GM21447 (cell line): Measurements from ENCODE around the gene DNAH14.
"Not testable (repeated sequence)": the region's sequence is repeated elsewhere in the genome, so short reads cannot be mapped to it uniquely, and the experiment has no call there.

Experiments used
- ATAC-seq: cut with Tn5 transposase; IDR thresholded peaks from one replicate; pipeline ENCODE4 v1.9.1; 2021; ENCODE audit not compliant: unreplicated experiment

The DNAH14 gene

DNA sequence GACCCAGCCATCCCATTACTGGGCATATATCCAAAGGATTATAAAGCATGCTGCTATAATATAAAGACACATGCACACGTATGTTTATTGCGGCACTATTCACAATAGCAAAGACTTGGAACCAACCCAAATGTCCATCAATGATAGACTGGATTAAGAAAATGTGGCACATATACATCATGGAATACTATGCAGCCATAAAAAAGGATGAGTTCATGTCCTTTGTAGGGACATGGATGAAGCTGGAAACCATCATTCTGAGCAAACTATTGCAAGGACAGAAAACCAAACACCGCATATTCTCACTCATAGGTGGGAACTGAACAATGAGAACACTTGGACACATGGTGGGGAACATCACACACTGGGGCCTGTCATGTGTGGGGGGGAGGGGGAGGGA lies 457.4 kb downstream of the DNAH14 start:
- ATAC-seq, result not testable (repeated sequence)

DNA sequence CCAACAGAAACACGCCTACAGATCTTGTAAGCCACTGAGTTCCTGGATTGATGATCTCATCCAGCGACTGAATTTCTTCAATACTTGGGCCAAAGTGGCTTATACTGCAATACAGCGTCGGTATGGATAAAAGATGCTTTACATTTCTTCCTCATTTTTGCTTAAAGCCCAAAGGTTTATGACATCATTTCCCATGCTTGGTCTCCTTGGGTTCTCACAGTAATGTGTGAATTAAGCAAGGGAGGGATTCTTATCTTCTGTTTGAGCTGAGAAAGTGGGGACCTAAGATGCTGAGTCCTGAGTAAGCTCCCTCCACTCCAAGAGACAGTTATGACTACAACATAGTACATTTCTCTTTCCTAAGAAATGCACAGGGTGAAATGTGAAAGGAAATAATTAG lies 458.9 kb downstream of the DNAH14 start:
- ATAC-seq, result no peak

GRCh38 chr1:225389843-225390242 lies 460.4 kb downstream of the DNAH14 start:
- ATAC-seq, result no peak

DNA sequence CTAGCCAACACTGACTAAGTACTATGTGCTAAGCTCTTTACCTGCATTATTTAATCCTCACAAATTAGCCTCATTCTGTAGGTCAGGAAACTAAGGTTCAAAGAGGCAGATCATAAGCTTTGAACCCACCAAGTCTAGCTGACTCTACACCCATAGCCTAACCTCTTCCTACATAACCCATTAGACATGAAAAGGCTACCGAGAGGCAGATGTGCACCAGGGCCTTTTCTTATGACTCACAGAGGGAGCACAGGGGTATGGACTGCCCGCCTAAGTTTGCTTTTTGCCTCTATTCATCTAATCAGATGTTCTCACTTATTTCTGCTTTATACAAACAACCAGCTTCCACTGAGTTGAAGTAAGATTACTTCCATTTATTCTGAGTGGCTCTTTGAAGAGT lies 466.9 kb downstream of the DNAH14 start:
- no peak for ATAC-seq

DNA sequence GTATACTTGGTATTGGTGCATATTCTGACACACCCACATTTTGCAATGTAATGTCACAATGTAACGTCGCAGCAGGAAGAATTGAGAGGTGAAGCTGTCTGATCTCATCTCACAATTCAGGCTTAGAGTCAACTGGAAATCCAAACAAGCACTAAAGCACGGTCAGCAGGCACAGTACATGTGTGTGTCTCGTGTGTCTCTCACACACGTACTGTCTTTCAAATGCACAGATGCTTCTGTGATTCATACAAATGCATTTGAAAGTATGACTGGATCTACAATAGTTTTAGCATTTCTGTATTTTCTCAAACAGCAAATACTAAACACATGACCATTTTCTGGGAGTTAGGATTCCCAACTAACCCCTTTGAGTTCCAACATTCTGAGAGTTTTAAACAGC lies 471.5 kb downstream of the DNAH14 start:
- no peak for ATAC-seq

GRCh38 chr1:225406976-225407725 lies 477.7 kb downstream of the DNAH14 start:
- no peak for ATAC-seq

DNA sequence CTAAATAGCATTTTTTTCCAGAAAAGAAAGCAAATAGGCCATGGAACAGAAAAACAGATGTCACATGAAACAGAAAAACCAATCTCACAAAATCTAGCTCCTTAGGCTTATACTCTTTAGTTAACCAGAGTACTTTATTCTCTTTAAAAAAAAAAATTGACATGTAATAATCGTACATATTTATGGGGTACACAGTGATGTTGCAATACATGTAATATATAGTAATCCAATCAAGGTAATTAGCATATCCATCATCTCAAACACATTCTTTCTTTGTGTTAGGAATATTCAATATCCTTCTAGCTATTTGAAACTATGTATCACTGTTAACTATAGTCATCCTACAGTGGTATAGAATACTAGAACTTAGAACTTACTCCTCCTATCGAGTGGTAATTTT lies 478.3 kb downstream of the DNAH14 start:
- no peak for ATAC-seq

DNA sequence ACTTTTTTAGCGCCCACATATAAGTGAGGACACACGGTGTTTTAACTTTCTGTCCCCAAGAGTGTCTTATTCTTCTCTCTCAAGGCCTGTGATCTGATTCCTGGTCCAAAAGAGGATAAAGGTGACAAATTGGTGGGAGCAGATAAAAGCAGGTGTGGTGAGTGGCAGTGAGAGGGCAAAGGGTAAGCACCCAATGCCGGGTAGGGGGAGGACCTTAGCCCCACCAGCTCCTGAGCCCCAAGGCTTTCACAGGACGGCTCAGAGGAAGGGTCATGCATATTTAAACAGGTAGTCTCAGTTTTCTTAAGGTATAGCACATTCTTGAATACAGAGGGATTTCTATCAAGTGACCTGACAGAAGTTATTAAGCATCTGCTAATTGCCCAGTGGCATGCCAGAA lies 478.8 kb downstream of the DNAH14 start:
- no peak for ATAC-seq

DNA sequence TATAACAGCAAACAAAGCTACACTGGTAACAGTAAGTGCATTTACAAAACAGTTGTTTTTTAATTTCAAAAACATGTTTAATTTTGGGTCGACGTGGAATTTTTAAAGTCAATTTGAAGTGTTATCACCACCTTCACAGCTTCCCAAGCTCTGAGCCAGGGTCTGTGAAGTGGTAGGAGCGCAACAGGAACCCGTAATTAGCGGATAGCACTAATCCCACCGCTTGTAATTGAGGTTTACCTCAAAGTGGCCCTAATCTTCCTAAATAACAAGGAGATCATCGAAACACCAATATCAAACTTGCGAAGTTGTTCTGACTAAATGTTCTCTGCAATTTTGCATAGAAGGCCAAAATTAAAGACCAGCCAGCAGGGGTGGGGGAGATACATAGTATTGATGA lies 479.6 kb downstream of the DNAH14 start:
- no peak for ATAC-seq

DNA sequence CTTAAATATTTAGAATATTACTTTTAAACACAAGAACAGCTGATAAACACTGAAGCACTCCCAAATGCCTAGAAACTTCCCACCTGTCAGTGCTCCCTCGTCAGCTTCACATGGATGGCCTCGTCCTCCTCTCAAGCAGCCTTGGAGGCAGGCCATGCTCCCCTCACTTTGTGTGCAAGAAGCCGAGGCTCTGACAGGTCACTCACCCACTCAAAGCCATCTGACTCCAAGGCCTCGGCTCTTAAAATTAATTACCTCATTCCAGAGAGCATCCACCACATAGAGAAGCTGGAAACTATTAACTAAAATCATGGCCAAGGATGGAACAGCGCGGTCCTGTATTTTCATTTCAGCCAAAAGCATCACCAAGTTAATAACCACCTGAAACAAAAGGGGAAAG lies 480.6 kb downstream of the DNAH14 start:
- ATAC-seq, result no peak

GRCh38 chr1:225412321-225412720 lies 482.8 kb downstream of the DNAH14 start:
- no peak for ATAC-seq

- no peak for ATAC-seq
These were observed 483.4 kb downstream of the DNAH14 start for GRCh38 chr1:225412803-225413351.

GRCh38 chr1:225413708-225414375 lies 484.4 kb downstream of the DNAH14 start:
- ATAC-seq, result no peak

- no peak for ATAC-seq
These were observed 485.8 kb downstream of the DNAH14 start for GRCh38 chr1:225415307-225415706.

GRCh38 chr1:225415967-225416745 lies 486.7 kb downstream of the DNAH14 start:
- no peak for ATAC-seq

DNA sequence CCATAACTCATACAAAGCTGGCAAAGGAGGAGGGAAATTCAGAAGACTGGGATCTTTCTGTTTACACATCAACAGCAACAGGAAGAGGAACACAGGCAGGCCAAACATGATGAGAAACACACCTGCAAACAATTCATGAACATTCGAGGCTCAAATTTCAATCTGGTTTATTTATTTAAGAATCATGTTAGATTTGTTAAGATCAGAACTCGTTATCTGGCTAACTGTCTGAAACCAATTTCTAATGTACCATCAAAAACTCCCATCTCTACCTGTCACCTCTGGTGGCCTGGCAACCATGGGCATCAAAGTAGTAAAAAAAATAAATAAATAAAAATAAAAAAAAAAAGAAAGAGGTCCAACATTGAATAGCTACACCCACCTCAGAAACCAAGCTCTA lies 488.6 kb downstream of the DNAH14 start:
- no peak for ATAC-seq

DNA sequence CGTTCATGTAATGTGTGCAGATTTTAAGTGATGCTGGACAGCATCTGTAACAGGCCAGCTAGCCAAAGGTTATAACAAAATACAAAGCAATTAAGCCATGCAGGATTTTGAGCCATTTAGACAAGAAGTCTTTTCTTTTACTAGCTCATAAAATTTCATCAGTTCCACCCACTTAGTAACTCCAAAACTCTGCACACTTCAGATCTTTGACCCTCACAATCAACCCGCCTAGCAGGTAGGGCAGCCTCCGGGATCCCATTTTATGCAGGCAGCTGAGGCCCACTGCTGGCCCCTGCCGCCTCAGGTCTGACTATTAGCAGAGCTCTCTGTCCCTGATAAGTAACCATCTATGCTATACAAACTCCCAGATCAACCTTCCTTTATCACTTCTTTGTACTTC lies 489.1 kb downstream of the DNAH14 start:
- no peak for ATAC-seq

GRCh38 chr1:225422031-225422605 lies 492.6 kb downstream of the DNAH14 start:
- ATAC-seq, result no peak

DNA sequence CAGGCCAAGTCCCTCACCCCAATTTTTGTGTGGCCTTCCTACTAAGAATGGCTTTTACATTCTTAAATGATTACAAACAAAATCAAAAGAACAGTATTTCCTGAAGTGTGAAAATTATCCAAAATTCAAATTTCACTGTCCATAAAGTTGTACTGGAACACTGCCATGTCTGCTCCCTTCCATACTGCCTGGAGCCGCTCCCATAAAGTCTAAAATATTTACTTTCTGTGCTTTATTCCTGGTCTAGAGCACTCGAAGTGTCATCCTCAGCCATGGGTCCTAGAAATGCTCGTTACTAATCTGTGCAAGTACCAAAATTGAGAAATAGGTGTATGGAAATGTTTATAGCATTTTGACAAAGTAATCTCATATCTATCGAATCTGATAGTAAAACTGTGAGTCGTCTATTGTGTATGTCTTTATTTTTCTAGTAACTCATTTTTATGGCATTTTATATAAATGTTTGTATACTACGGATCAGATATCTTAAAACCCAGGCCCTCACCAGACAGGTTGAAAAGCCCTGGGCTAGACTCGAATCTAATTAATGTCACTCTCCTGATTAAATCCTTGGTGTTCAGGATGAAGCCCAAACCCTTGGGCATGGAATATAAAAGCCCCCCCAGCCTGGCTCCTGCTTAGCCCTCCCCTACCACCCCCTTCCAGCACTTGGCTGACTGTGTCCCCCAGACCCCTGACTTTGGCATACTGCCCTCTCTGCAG lies 493.5 kb downstream of the DNAH14 start:
- no peak for ATAC-seq

GRCh38 chr1:225423518-225423855 lies 494.0 kb downstream of the DNAH14 start:
- no peak for ATAC-seq
